HCT116 (cell line): ENCODE data around the gene IL1RAPL2. TPM values are rescaled to one million over a fixed set of nuclear protein-coding genes. Genes with fewer than 3 reads are reported as not detected.

Source experiments
- ATAC-seq: fragments of 200-7000 bp; cut with Tn5 transposase; 2 replicates; pipeline ENCODE4 v1.9.1; 2020; ENCODE audit warnings: mild to moderate bottlenecking, moderate library complexity
- BruUV-seq: library from RNA; stranded (reverse); fragments of 400-500 nt; replicated peaks from 2 replicates; lab custom pipeline; 2021; lab: Mats Ljungman, UMichigan
- CTCF ChIA-PET: fragments of 300-600 bp; sonication (Branson Sonifier 250); formaldehyde crosslinking; loops from one replicate; lab custom pipeline; 2021; ENCODE audit warnings: antibody characterized with exemption; lab: Charles Lee
- POLR2A ChIA-PET: fragments of 300-600, 350-600 bp; sonication (Branson Sonifier 250); formaldehyde crosslinking; loops from one replicate; lab custom pipeline; 2021; ENCODE audit warnings: antibody characterized with exemption; lab: Charles Lee
- RAD21 ChIA-PET, 2 experiments: fragments of 300-600 bp; sonication (Branson Sonifier 250); formaldehyde crosslinking; loops; one replicate each; lab custom pipeline; 2023; ENCODE audit warnings: low total read pairs in 2 of 2; ENCODE audit not compliant: uncharacterized antibody in 2 of 2, unreplicated experiment in 2 of 2, low non-redundant PET in 1 of 2; lab: Charles Lee
- DNase-seq: peaks from one replicate; pipeline ENCODE4 v3.0.0-alpha.2; 2010; ENCODE audit warnings: low read depth, low spot score
- H2AFZ ChIP-seq: fragments of 200-600 bp; shearing (Covaris generic), sonication (generic); 2 replicates; pipeline ENCODE4 v1.6.1; 2017; ENCODE audit warnings: low read depth, mixed run types, mixed read lengths, antibody characterized with exemption, low read length; ENCODE audit not compliant: poor library complexity, severe bottlenecking
- H3K27ac ChIP-seq: 2 replicates; pipeline ENCODE4 v1.5.1; 2012; ENCODE audit warnings: low read depth, low read length
- H3K27me3 ChIP-seq: fragments of 200-600 bp; sonication (generic); 2 replicates; pipeline ENCODE4 v1.6.1; 2016; ENCODE audit warnings: mixed run types, low read length, mixed read lengths; ENCODE audit not compliant: insufficient read depth
- H3K36me3 ChIP-seq, 2 experiments: fragments of 200-500 bp in 1 of 2; fragments of 200-600 bp in 1 of 2; sonication (Bioruptor generic) in 1 of 2; sonication (generic) in 1 of 2; 2 replicates each; pipeline versions ENCODE4 v1.5.1 to v1.6.1; 2014 to 2016; ENCODE audit warnings: low read length in 2 of 2, inconsistent platforms in 1 of 2, mixed read lengths in 1 of 2, mixed run types in 1 of 2; ENCODE audit not compliant: insufficient read depth in 2 of 2, control insufficient read depth in 1 of 2
- H3K4me1 ChIP-seq, 2 experiments: fragments of 200-600 bp in 1 of 2; sonication (generic) in 1 of 2; 2 replicates each; pipeline versions ENCODE4 v1.5.1 to v1.6.1; 2012 to 2017; ENCODE audit warnings: low read length in 2 of 2, inconsistent platforms in 1 of 2, mild to moderate bottlenecking in 1 of 2, mixed read lengths in 1 of 2, mixed run types in 1 of 2, moderate library complexity in 1 of 2; ENCODE audit not compliant: insufficient read depth in 2 of 2, control insufficient read depth in 1 of 2
- H3K4me2 ChIP-seq: fragments of 200-600 bp; sonication (generic); 2 replicates; pipeline ENCODE4 v1.6.1; 2017; ENCODE audit warnings: mixed run types, low read length, mixed read lengths
- H3K4me3 ChIP-seq, 2 experiments: fragments of 200-600 bp in 1 of 2; sonication (generic) in 1 of 2; replicated peaks in 1 of 2; 2 replicates each; pipeline ENCODE4 v1.5.1; 2011 to 2016; ENCODE audit warnings: low read length in 2 of 2, control low read depth in 1 of 2, low read depth in 1 of 2, mild to moderate bottlenecking in 1 of 2, mixed read lengths in 1 of 2, mixed run types in 1 of 2
- H3K79me2 ChIP-seq: fragments of 200-600 bp; sonication (generic); 2 replicates; pipeline ENCODE4 v1.6.1; 2017; ENCODE audit warnings: mild to moderate bottlenecking, mixed run types, low read length, moderate library complexity, mixed read lengths; ENCODE audit not compliant: insufficient read depth
- H3K9ac ChIP-seq: fragments of 200-600 bp; sonication (generic); 2 replicates; pipeline ENCODE4 v1.6.1; 2016; ENCODE audit warnings: low read length, mixed read lengths
- H3K9me2 ChIP-seq: fragments of 200-600 bp; sonication (generic), shearing (Covaris generic); 2 replicates; pipeline ENCODE4 v1.6.1; 2017; ENCODE audit warnings: mixed run types, mild to moderate bottlenecking, moderate library complexity; ENCODE audit not compliant: insufficient read depth
- H3K9me3 ChIP-seq, 2 experiments: fragments of 200-500 bp in 1 of 2; fragments of 200-600 bp in 1 of 2; sonication (Bioruptor generic) in 1 of 2; sonication (generic) in 1 of 2; 2 replicates each; pipeline ENCODE4 v1.6.1; 2014 to 2017; ENCODE audit warnings: low read length in 2 of 2, mixed read lengths in 2 of 2, inconsistent platforms in 1 of 2, low read depth in 1 of 2, mild to moderate bottlenecking in 1 of 2, mixed run types in 1 of 2, moderate library complexity in 1 of 2; ENCODE audit not compliant: control insufficient read depth in 1 of 2, insufficient read depth in 1 of 2
- H4K20me1 ChIP-seq: fragments of 200-600 bp; sonication (generic), shearing (Covaris generic); 2 replicates; pipeline ENCODE4 v1.6.1; 2017; ENCODE audit warnings: mixed run types, mild to moderate bottlenecking, moderate library complexity; ENCODE audit not compliant: insufficient read depth
- ATF3 ChIP-seq: IDR thresholded peaks from 2 replicates; pipeline ENCODE4 v1.6.1; 2012
- CBX3 ChIP-seq: IDR thresholded peaks from 2 replicates; pipeline ENCODE4 v1.6.1; 2012; ENCODE audit warnings: low read depth
- CEBPB ChIP-seq: IDR thresholded peaks from 2 replicates; pipeline ENCODE4 v1.6.1; 2012; ENCODE audit warnings: low read depth
- EGR1 ChIP-seq: IDR thresholded peaks from 2 replicates; pipeline ENCODE4 v1.6.1; 2012; ENCODE audit warnings: low read depth
- ELF1 ChIP-seq: IDR thresholded peaks from 2 replicates; pipeline ENCODE4 v1.6.1; 2012; ENCODE audit warnings: low read depth, borderline replicate concordance
- EZH2 ChIP-seq: fragments of 200-600 bp; sonication (generic); IDR thresholded peaks from 2 replicates; pipeline ENCODE4 v1.6.1; 2017; ENCODE audit warnings: antibody characterized with exemption, mixed run types
- EZH2phosphoT487 ChIP-seq: fragments of 200-600 bp; IDR thresholded peaks from 2 replicates; pipeline ENCODE4 v1.6.1; 2018; ENCODE audit warnings: antibody characterized with exemption, borderline replicate concordance
- FOSL1 ChIP-seq: IDR thresholded peaks from 2 replicates; pipeline ENCODE4 v1.6.1; 2012; ENCODE audit warnings: low read depth
- MAX ChIP-seq: IDR thresholded peaks from 2 replicates; pipeline ENCODE4 v1.6.1; 2012
- POLR2A ChIP-seq: IDR thresholded peaks from 2 replicates; pipeline ENCODE4 v1.7.0; 2011; ENCODE audit warnings: borderline replicate concordance; ENCODE audit not compliant: insufficient read depth, insufficient read length; ENCODE audit errors: extremely low read depth
- POLR2AphosphoS5 ChIP-seq: IDR thresholded peaks from 2 replicates; pipeline ENCODE4 v1.6.1; 2011; ENCODE audit warnings: mild to moderate bottlenecking, low read depth, low read length, moderate library complexity
- REST ChIP-seq: IDR thresholded peaks from 2 replicates; pipeline ENCODE4 v1.6.1; 2012; ENCODE audit warnings: low read depth
- SIN3A ChIP-seq: IDR thresholded peaks from 2 replicates; pipeline ENCODE4 v1.6.1; 2012; ENCODE audit warnings: low read depth
- SRF ChIP-seq: IDR thresholded peaks from 2 replicates; pipeline ENCODE4 v1.6.1; 2012; ENCODE audit warnings: low read depth
- YY1 ChIP-seq: IDR thresholded peaks from 2 replicates; pipeline ENCODE4 v1.6.1; 2011; ENCODE audit warnings: low read length, low read depth, moderate library complexity, mild to moderate bottlenecking; ENCODE audit not compliant: insufficient replicate concordance; ENCODE audit errors: extremely low read depth
- ZBTB33 ChIP-seq: IDR thresholded peaks from 2 replicates; pipeline ENCODE4 v1.6.1; 2011; ENCODE audit warnings: mild to moderate bottlenecking, low read length, moderate library complexity; ENCODE audit not compliant: insufficient replicate concordance; ENCODE audit errors: extremely low read depth
- ZFX ChIP-seq: fragments of 450-650 bp; IDR thresholded peaks from 2 replicates; pipeline ENCODE4 v1.6.1; 2017
- ZNF274 ChIP-seq: fragments of 200-500 bp; sonication (Bioruptor generic); IDR thresholded peaks from 2 replicates; pipeline ENCODE4 v1.6.1; 2014; ENCODE audit warnings: mild to moderate bottlenecking, low read depth, low read length, inconsistent platforms
- intact Hi-C: fragments of 100-400 bp; cut with micrococcal nuclease; formaldehyde crosslinking; loops from 2 replicates; pipeline ENCODE4 v1.10.0; 2022
- total RNA-seq: library from RNA; stranded (reverse); gene quantifications from one replicate; pipeline ENCODE4 v1.2.1, GENCODE V29; 2021; ENCODE audit not compliant: unreplicated experiment

The IL1RAPL2 gene
- total RNA-seq, 1 experiment from 2014 or later, result not detected

GRCh38 chrX:105120463-105120862, 554.5 kb downstream of the IL1RAPL2 start (continued):
- TF ChIP-seq REST (no peak), POLR2AphosphoS5 (no peak), FOSL1 (no peak), MAX (no peak), EGR1 (no peak), CBX3 (no peak), ZBTB33 (no peak)
- TF ChIP-seq, all 23 proteins: peak for 0

- ATAC-seq (no peak), DNase-seq (no peak)
- ChIA-PET RAD21 (no interaction called here), POLR2A (no interaction called here), CTCF (no interaction called here)
- no peak overlapping the region for H3K9ac ChIP-seq
- no peak overlapping the region for H2AFZ ChIP-seq
- H3K4me3 ChIP-seq, result no peak overlapping the region
- no peaks in the 10 kb centered on the region for H3K9me2 ChIP-seq
- H3K79me2 ChIP-seq, result no peaks in the 10 kb centered on the region
- H3K4me1 ChIP-seq, result no peaks in the 10 kb centered on the region
- no peaks in the 10 kb centered on the region for H3K27me3 ChIP-seq
- intact Hi-C loops, result no loop called here
- no peaks in the 10 kb centered on the region for H3K9me3 ChIP-seq
- H3K36me3 ChIP-seq, result no peaks in the 10 kb centered on the region
- no peaks in the 10 kb centered on the region for H4K20me1 ChIP-seq
- no TSS peak for BruUV-seq
- H3K27ac ChIP-seq, result no peak overlapping the region
- no peak overlapping the region for H3K4me2 ChIP-seq
- TF ChIP-seq EZH2phosphoT487 (no peak), CBX3 (no peak), REST (no peak), ELF1 (no peak), SRF (no peak), YY1 (no peak), ZNF274 (no peak), POLR2AphosphoS5 (no peak), SIN3A (no peak), EZH2 (no peak), ZFX (no peak), POLR2A (no peak), ATF3 (no peak), CEBPB (no peak)
Observed at GRCh38 chrX:105121186-105121585, 555.2 kb downstream of the IL1RAPL2 start.
